Fibroblast of skin of left quadriceps (primary cell): ENCODE results near the gene PLA2G2C.

Source experiments
- DNase-seq, 2 experiments: peaks; one replicate each; pipeline ENCODE4 v3.0.0-alpha.2; 2013; ENCODE audit warnings: low read depth in 2 of 2

The PLA2G2C gene

GRCh38 chr1:20183616-20184271, 2.6 kb downstream of the PLA2G2C start:
- no peak for DNase-seq

GRCh38 chr1:20183035-20183434, 3.3 kb downstream of the PLA2G2C start:
- no peak for DNase-seq

GRCh38 chr1:20182415-20182814, 3.9 kb downstream of the PLA2G2C start:
- DNase-seq = no peak

- no peak for DNase-seq
Observed at GRCh38 chr1:20180844-20181207, 5.5 kb downstream of the PLA2G2C start.

GRCh38 chr1:20180129-20180843, 6.0 kb downstream of the PLA2G2C start:
- no peak for DNase-seq

GRCh38 chr1:20179371-20180128, 6.8 kb downstream of the PLA2G2C start:
- no peak for DNase-seq

GRCh38 chr1:20178634-20179370, 7.5 kb downstream of the PLA2G2C start:
- no peak for DNase-seq

- DNase-seq = no peak
Observed at GRCh38 chr1:20174937-20175666, 11.2 kb downstream of the PLA2G2C start.

- no peak for DNase-seq
Observed at GRCh38 chr1:20172033-20172590, 14.2 kb downstream of the PLA2G2C start.

- DNase-seq = no peak
Observed at GRCh38 chr1:20169932-20170331, 16.4 kb downstream of the PLA2G2C start.

- DNase-seq = no peak
Observed at GRCh38 chr1:20168564-20169491, 17.5 kb downstream of the PLA2G2C start.

GRCh38 chr1:20167126-20167525, 19.2 kb downstream of the PLA2G2C start:
- no peak for DNase-seq

- no peak for DNase-seq
Observed at GRCh38 chr1:20166051-20166450, 20.3 kb downstream of the PLA2G2C start.

- DNase-seq = no peak
Observed at GRCh38 chr1:20165522-20165951, 20.8 kb downstream of the PLA2G2C start.

- DNase-seq = no peak
Observed at GRCh38 chr1:20164694-20165202, 21.6 kb downstream of the PLA2G2C start.

GRCh38 chr1:20160034-20160433, 26.3 kb downstream of the PLA2G2C start:
- DNase-seq = no peak

- no peak for DNase-seq
Observed at GRCh38 chr1:20158358-20159070, 27.8 kb downstream of the PLA2G2C start.

- no peak for DNase-seq
Observed at GRCh38 chr1:20154301-20154831, 32.0 kb downstream of the PLA2G2C start.

GRCh38 chr1:20153000-20153418, 33.3 kb downstream of the PLA2G2C start:
- DNase-seq = no peak
